GM12878 (cell line): Measurements from ENCODE around the gene KCNS1.

Experiments used
- CEBPB ChIP-seq, 2 experiments: fragments of 150-350 bp in 1 of 2; IDR thresholded peaks; 2 replicates each; pipeline ENCODE4 v1.6.1; 2012 to 2014; ENCODE audit warnings: low read depth in 2 of 2, low read length in 2 of 2, borderline replicate concordance in 1 of 2, inconsistent platforms in 1 of 2
- MEF2A ChIP-seq: IDR thresholded peaks from 2 replicates; pipeline ENCODE4 v1.6.1; 2011; ENCODE audit warnings: low read depth, mild to moderate bottlenecking, low read length, moderate library complexity; ENCODE audit not compliant: insufficient read depth
- NFYB ChIP-seq: IDR thresholded peaks from 2 replicates; pipeline ENCODE4 v1.6.1; 2011; ENCODE audit warnings: low read depth, mild to moderate bottlenecking, low read length, improper control_type of control experiment, moderate library complexity; ENCODE audit not compliant: insufficient read depth
- NR2C2 ChIP-seq: IDR thresholded peaks from 2 replicates; pipeline ENCODE4 v1.6.1; 2011; ENCODE audit warnings: borderline replicate concordance, low read depth; ENCODE audit not compliant: control insufficient read depth, insufficient read length
- POLR2A ChIP-seq: IDR thresholded peaks from 2 replicates; pipeline ENCODE4 v1.6.1; 2011; ENCODE audit warnings: low read depth, mild to moderate bottlenecking, low read length
- SIX5 ChIP-seq: IDR thresholded peaks from 2 replicates; pipeline ENCODE4 v1.6.1; 2011; ENCODE audit warnings: mild to moderate bottlenecking, low read depth, low read length, moderate library complexity; ENCODE audit not compliant: severe bottlenecking
- SPI1 ChIP-seq: IDR thresholded peaks from 2 replicates; pipeline ENCODE4 v1.6.1; 2011; ENCODE audit warnings: low read depth, mild to moderate bottlenecking, low read length, moderate library complexity, borderline replicate concordance; ENCODE audit not compliant: insufficient read depth
- SREBF1 ChIP-seq: IDR thresholded peaks from 2 replicates; pipeline ENCODE4 v1.6.1; 2012; ENCODE audit warnings: mild to moderate bottlenecking, low read length
- STAT3 ChIP-seq: IDR thresholded peaks from 2 replicates; pipeline ENCODE4 v1.6.1; 2011; ENCODE audit warnings: low read depth, low read length, improper control_type of control experiment
- SUZ12 ChIP-seq: fragments of 200-600 bp; sonication (generic); IDR thresholded peaks from one replicate; pipeline ENCODE4 v1.6.1; 2018; ENCODE audit warnings: antibody characterized with exemption, mild to moderate bottlenecking; ENCODE audit not compliant: unreplicated experiment
- ZNF274 ChIP-seq: IDR thresholded peaks from one replicate; pipeline ENCODE4 v1.8.0; 2011; ENCODE audit not compliant: insufficient read length, insufficient read depth
- TF ChIP-seq, protein P1 (sequence below), 3 experiments: IDR thresholded peaks in 2 of 3; conservative IDR thresholded peaks in 1 of 3; 2 replicates each; pipeline ENCODE4 v1.5.1; 2011; ENCODE audit warnings: low read depth in 3 of 3, low read length in 3 of 3, mild to moderate bottlenecking in 3 of 3, control low read depth in 2 of 3, moderate library complexity in 2 of 3, inconsistent platforms in 1 of 3, mixed read lengths in 1 of 3; ENCODE audit not compliant: control insufficient read depth in 2 of 3, insufficient read depth in 1 of 3; ENCODE audit errors: extremely low read depth in 1 of 3
- TF ChIP-seq, protein P2 (sequence below): fragments of 450-650 bp; IDR thresholded peaks from 2 replicates; pipeline ENCODE4 v1.6.1; 2016; ENCODE audit warnings: mild to moderate bottlenecking, moderate library complexity, borderline replicate concordance

DNA sequence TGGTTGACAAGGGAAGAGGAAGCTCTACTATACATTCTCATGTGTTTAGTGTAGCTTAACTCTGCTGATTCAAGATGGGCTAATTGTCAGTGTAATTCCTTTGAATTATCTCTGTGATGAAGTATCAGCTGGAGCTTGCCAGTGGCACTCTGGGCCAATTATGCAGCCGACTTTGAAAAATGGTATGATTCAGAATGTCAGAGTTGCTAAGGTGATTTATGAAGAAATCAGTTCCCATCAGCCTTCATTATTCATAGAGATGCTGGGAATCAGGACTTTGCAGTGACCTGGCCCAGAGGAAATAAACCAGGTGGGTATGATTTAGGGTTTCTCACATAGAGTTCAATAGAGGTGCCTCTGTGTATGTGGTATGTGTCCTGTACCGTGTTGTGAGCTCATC lies 33.4 kb downstream of the KCNS1 start:
- TF ChIP-seq MEF2A (no peak), SPI1 (no peak), STAT3 (no peak), NR2C2 (no peak), SIX5 (no peak), SREBF1 (no peak), POLR2A (no peak), NFYB (no peak), SUZ12 (no peak), CEBPB (IDR thresholded peaks at IDR 0.05; ENCODE audit: borderline replicate concordance in 1 of 2, low read depth in 2 of 2, low read length in 2 of 2) (no peak), ZNF274 (no peak)
- TF ChIP-seq, protein P1, sequence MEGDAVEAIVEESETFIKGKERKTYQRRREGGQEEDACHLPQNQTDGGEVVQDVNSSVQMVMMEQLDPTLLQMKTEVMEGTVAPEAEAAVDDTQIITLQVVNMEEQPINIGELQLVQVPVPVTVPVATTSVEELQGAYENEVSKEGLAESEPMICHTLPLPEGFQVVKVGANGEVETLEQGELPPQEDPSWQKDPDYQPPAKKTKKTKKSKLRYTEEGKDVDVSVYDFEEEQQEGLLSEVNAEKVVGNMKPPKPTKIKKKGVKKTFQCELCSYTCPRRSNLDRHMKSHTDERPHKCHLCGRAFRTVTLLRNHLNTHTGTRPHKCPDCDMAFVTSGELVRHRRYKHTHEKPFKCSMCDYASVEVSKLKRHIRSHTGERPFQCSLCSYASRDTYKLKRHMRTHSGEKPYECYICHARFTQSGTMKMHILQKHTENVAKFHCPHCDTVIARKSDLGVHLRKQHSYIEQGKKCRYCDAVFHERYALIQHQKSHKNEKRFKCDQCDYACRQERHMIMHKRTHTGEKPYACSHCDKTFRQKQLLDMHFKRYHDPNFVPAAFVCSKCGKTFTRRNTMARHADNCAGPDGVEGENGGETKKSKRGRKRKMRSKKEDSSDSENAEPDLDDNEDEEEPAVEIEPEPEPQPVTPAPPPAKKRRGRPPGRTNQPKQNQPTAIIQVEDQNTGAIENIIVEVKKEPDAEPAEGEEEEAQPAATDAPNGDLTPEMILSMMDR (IDR thresholded peaks at IDR 0.05 in 2 of 3, conservative IDR thresholded peaks at IDR 0.05 in 1 of 3; ENCODE audit: control insufficient read depth in 2 of 3, extremely low read depth in 1 of 3, insufficient read depth in 1 of 3, low read depth in 3 of 3, low read length in 3 of 3), result no peak
- TF ChIP-seq, protein P2, sequence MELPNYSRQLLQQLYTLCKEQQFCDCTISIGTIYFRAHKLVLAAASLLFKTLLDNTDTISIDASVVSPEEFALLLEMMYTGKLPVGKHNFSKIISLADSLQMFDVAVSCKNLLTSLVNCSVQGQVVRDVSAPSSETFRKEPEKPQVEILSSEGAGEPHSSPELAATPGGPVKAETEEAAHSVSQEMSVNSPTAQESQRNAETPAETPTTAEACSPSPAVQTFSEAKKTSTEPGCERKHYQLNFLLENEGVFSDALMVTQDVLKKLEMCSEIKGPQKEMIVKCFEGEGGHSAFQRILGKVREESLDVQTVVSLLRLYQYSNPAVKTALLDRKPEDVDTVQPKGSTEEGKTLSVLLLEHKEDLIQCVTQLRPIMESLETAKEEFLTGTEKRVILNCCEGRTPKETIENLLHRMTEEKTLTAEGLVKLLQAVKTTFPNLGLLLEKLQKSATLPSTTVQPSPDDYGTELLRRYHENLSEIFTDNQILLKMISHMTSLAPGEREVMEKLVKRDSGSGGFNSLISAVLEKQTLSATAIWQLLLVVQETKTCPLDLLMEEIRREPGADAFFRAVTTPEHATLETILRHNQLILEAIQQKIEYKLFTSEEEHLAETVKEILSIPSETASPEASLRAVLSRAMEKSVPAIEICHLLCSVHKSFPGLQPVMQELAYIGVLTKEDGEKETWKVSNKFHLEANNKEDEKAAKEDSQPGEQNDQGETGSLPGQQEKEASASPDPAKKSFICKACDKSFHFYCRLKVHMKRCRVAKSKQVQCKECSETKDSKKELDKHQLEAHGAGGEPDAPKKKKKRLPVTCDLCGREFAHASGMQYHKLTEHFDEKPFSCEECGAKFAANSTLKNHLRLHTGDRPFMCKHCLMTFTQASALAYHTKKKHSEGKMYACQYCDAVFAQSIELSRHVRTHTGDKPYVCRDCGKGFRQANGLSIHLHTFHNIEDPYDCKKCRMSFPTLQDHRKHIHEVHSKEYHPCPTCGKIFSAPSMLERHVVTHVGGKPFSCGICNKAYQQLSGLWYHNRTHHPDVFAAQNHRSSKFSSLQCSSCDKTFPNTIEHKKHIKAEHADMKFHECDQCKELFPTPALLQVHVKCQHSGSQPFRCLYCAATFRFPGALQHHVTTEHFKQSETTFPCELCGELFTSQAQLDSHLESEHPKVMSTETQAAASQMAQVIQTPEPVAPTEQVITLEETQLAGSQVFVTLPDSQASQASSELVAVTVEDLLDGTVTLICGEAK, result no peak
